Left ventricle myocardium inferior (tissue), 1 donor: ENCODE measurements around the gene MTCH1. TPM values are rescaled to one million over a fixed set of nuclear protein-coding genes. Genes with fewer than 3 reads are reported as not detected.

ENCODE experiments used
- DNase-seq: peaks from one replicate; pipeline ENCODE4 v3.0.0-alpha.2; 2020
- H3K27ac ChIP-seq: fragments of 200-600 bp; replicated peaks from 2 replicates; pipeline ENCODE4 v1.8.0; 2021
- H3K27me3 ChIP-seq: fragments of 200-600 bp; 2 replicates; pipeline ENCODE4 v1.8.0; 2021; ENCODE audit warnings: low read depth
- H3K36me3 ChIP-seq: fragments of 200-600 bp; 2 replicates; pipeline ENCODE4 v1.8.0; 2021
- H3K4me1 ChIP-seq: fragments of 200-600 bp; 2 replicates; pipeline ENCODE4 v1.8.0; 2021
- H3K4me3 ChIP-seq: fragments of 200-600 bp; 2 replicates; pipeline ENCODE4 v1.8.0; 2021; ENCODE audit warnings: mild to moderate bottlenecking, moderate library complexity
- H3K9me3 ChIP-seq: fragments of 200-600 bp; replicated peaks from 2 replicates; pipeline ENCODE4 v1.8.0; 2021
- intact Hi-C: fragments of 100-400 bp; cut with micrococcal nuclease; formaldehyde crosslinking; loops from one replicate; pipeline ENCODE4 v1.11.0; 2022
- total RNA-seq: library from RNA; stranded (reverse); fragmentation: NEBNext Ultra II Directional; extraction: Animal tissue kit (Norgen Biotek cat#: 25700); gene quantifications from one replicate; pipeline ENCODE4 v1.2.1, GENCODE V29; 2021
- TF ChIP-seq, protein P1 (sequence below): fragments of 200-600 bp; IDR thresholded peaks from 2 replicates; pipeline ENCODE4 v1.8.0; 2021; ENCODE audit warnings: antibody characterized with exemption, mild to moderate bottlenecking, borderline replicate concordance
- donor health status: DM: no; HTN: yes; CAD: no; lungs with severe emphysema.

Gene MTCH1
- total RNA-seq, 1 donor from 2014 or later: 162 TPM

DNA sequence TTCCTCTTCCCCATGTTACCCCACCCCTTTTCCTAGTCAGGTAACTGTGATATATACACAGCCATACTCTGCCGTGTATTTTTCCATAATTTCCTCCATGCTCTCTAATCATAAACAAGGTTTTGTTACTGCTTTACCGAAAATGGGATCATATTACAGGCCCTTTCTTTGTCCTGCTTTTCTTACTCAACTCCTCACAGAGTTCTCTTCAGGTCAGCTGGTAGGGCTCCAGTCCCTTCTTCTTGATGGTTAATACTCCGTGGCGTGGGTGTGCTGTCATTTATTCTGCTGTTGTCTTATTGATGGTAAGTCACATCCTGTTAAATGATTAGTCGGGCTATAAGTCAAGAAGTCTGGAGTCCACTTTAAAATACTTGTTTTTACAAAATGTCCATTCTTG lies 56.4 kb downstream of the MTCH1 start:
- no peaks in the 10 kb centered on the region for H3K27me3 ChIP-seq
- DNase-seq: no peak
- H3K9me3 ChIP-seq: no peaks in the 10 kb centered on the region
- peaks cover 12% of the 10 kb centered on the region for H3K36me3 ChIP-seq
- intact Hi-C loops: no loop called here
- TF ChIP-seq, protein P1, sequence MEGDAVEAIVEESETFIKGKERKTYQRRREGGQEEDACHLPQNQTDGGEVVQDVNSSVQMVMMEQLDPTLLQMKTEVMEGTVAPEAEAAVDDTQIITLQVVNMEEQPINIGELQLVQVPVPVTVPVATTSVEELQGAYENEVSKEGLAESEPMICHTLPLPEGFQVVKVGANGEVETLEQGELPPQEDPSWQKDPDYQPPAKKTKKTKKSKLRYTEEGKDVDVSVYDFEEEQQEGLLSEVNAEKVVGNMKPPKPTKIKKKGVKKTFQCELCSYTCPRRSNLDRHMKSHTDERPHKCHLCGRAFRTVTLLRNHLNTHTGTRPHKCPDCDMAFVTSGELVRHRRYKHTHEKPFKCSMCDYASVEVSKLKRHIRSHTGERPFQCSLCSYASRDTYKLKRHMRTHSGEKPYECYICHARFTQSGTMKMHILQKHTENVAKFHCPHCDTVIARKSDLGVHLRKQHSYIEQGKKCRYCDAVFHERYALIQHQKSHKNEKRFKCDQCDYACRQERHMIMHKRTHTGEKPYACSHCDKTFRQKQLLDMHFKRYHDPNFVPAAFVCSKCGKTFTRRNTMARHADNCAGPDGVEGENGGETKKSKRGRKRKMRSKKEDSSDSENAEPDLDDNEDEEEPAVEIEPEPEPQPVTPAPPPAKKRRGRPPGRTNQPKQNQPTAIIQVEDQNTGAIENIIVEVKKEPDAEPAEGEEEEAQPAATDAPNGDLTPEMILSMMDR: no peak
- no peak overlapping the region for H3K4me3 ChIP-seq
- peaks cover 37% of the 10 kb centered on the region for H3K4me1 ChIP-seq
- peak overlapping the region; percentile 71 for H3K27ac ChIP-seq

DNA sequence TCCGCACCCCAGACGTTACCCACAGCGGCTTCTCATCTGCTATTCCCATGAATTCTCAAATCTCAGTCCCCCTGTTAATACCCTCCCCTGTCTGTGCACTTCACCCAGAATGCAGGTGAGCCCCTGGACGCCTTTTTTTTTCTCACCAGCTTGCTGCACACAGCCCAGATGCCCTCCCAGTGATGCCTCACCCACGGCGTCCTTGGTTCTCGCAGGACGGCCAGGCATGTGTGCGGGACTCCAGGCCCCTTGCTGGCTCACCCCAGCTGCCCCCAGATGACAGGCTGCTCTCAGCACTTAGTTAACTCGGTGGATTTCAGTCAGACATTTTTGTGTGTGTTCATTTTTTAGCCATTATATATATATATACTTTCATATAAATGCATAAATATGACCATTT lies 56.8 kb downstream of the MTCH1 start:
- DNase-seq: no peak
- intact Hi-C loops: no loop called here
- peak overlapping the region; percentile 71 for H3K27ac ChIP-seq

DNA sequence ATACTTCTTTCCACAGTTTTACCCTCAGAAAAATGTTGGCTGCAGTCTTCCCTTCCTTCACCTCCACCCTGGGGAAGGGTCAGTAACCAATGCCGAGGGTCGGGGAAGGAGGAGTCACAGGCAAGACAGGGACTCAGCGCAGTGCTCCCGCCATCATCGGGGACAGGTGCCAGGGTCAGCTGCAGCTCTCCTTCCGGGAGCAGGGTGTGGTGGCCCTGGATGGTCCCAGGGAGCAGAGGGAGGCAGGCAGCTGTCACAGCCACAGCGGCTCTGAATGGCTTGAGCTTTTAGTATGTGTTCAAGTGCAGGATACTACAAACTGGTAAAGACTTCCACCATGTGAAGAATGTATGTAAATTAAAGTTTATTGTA lies 57.5 kb downstream of the MTCH1 start:
- Histone ChIP-seq H3K27ac (peak overlapping the region; percentile 71), H3K27me3 (no peaks in the 10 kb centered on the region), H3K4me1 (peaks cover 37% of the 10 kb centered on the region), H3K4me3 (no peak overlapping the region), H3K9me3 (no peaks in the 10 kb centered on the region), H3K36me3 (peaks cover 23% of the 10 kb centered on the region)
- intact Hi-C loops: no loop called here
- TF ChIP-seq, protein P1: no peak
- DNase-seq: no peak

More for the DNA sequence above, 56.8 kb downstream of the MTCH1 start:
- no peaks in the 10 kb centered on the region for H3K27me3 ChIP-seq
- H3K9me3 ChIP-seq: no peaks in the 10 kb centered on the region
- H3K4me3 ChIP-seq: no peak overlapping the region
- peaks cover 17% of the 10 kb centered on the region for H3K36me3 ChIP-seq
- TF ChIP-seq, protein P1: no peak
- H3K4me1 ChIP-seq: peaks cover 37% of the 10 kb centered on the region

DNA sequence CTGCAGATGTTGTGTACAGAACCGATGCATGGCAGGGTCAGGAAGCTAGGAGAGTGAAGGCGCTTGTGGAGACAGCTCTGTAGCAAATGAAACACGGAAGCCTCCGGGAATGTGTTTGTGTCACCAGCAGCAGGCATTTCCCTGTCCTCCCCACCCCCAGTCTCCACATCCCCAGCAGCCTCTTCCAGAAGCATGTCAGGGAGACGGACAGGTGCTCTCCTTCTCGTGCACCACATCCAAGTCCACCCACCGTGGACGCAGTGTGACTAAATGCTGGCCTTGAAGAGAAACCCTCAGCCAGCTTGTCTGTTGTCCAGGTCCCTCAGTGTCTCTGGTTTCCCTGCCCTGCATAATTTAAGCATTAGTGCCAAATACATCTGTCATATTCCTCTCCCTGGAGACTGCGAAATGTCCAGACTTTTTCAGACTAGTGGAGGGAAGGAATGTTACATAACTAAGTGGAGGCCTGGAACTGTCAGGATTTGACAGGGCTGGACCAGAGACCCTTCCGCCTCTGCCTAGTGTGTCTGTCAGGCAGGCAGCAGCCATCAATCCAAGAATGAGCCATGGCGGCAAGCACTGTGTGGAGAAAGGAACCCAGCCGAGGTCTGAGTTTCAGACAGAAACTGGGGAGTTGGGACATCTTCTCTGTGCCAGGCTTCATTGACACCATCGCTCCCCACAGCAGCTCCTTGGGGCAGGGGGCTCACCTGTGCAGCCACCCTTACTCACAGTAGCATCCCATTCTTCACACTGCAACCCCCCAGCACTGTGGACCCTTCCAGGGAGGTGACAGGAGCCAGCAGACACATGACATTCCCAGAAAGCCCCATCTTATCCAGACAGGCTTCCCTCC lies 58.1 kb downstream of the MTCH1 start:
- no peaks in the 10 kb centered on the region for H3K9me3 ChIP-seq
- no peaks in the 10 kb centered on the region for H3K27me3 ChIP-seq
- H3K27ac ChIP-seq: peak overlapping the region; percentile 71
- intact Hi-C loops: no loop called here
- peak; percentile 50 for DNase-seq
- H3K36me3 ChIP-seq: peaks cover 29% of the 10 kb centered on the region
- H3K4me1 ChIP-seq: peaks cover 37% of the 10 kb centered on the region
- TF ChIP-seq, protein P1: no peak
- H3K4me3 ChIP-seq: no peak overlapping the region

DNA sequence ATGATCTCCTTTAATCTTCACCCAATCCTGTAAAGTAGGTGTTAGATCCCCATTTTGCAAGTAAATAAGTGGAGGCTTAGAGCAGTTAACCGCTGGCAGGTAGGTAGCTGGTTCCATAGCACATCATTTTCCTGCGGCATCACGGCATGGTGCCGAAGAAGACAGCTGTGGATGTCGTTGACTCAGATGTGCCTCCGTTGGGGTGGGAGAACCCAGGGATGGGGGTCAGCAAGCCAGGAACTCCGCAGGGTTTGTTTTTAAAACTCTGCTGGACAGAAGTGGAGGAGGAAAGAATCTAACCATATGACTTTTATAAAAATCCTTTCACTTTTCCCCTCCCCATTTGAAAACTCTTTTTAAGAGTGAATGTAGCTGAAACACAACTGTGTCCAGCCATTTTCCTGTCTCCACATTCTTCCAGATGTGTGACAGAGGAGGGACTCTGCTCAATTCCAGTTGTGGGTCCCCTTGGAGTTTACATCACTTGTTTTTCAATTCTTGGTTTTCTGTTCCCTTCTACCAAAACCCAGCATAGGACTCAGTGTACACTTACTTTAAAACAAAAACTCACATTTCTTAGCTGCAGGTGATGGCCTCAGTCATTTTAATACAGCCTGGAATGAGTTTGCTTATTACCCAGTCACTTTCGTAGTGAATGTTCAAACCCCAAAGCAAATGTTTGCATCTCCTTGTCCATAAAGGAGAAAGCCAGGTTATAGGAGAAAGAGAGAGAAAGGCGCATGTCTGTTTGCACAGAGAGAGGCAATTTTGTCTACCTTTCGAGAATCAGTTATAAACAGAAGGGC lies 59.1 kb downstream of the MTCH1 start:
- peaks cover 37% of the 10 kb centered on the region for H3K4me1 ChIP-seq
- H3K36me3 ChIP-seq: peaks cover 38% of the 10 kb centered on the region
- intact Hi-C loops: no loop called here
- no peak for DNase-seq
- H3K27me3 ChIP-seq: no peaks in the 10 kb centered on the region
- H3K4me3 ChIP-seq: no peak overlapping the region
- peak overlapping the region; percentile 71 for H3K27ac ChIP-seq
- TF ChIP-seq, protein P1: no peak
- H3K9me3 ChIP-seq: no peaks in the 10 kb centered on the region
